ENCODE results near the gene NACC2. TPM values are rescaled to one million over a fixed set of nuclear protein-coding genes. Genes with fewer than 3 reads are reported as not detected.

NACC2 gene
- total and polyA plus RNA-seq, 9 of the 15 experiments (the other 6 are each of a cell fraction or from before 2014, with no cell fraction given): 0.70 to 25.1 (median 5.6) TPM

GRCh38 chr9:136140966-136141365 is 45.9 kb upstream of the NACC2 start:
- TF ChIP-seq SOX6 (IDR thresholded peaks at IDR 0.05): no peak
- TF ChIP-seq, protein P1, sequence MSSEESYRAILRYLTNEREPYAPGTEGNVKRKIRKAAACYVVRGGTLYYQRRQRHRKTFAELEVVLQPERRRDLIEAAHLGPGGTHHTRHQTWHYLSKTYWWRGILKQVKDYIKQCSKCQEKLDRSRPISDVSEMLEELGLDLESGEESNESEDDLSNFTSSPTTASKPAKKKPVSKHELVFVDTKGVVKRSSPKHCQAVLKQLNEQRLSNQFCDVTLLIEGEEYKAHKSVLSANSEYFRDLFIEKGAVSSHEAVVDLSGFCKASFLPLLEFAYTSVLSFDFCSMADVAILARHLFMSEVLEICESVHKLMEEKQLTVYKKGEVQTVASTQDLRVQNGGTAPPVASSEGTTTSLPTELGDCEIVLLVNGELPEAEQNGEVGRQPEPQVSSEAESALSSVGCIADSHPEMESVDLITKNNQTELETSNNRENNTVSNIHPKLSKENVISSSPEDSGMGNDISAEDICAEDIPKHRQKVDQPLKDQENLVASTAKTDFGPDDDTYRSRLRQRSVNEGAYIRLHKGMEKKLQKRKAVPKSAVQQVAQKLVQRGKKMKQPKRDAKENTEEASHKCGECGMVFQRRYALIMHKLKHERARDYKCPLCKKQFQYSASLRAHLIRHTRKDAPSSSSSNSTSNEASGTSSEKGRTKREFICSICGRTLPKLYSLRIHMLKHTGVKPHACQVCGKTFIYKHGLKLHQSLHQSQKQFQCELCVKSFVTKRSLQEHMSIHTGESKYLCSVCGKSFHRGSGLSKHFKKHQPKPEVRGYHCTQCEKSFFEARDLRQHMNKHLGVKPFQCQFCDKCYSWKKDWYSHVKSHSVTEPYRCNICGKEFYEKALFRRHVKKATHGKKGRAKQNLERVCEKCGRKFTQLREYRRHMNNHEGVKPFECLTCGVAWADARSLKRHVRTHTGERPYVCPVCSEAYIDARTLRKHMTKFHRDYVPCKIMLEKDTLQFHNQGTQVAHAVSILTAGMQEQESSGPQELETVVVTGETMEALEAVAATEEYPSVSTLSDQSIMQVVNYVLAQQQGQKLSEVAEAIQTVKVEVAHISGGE (CRISPR knock-in tag; IDR thresholded peaks at IDR 0.05): no peak
- no peak for TF ChIP-seq CBX1 (IDR thresholded peaks at IDR 0.05; ENCODE audit: low read depth)
- TF ChIP-seq ATF7 (IDR thresholded peaks at IDR 0.05): no peak
- TF ChIP-seq ZNF408 (CRISPR knock-in tag; IDR thresholded peaks at IDR 0.05; ENCODE audit: low read depth): no peak
- Histone ChIP-seq H4K20me1 (replicated peaks; ENCODE audit: control insufficient read depth, insufficient read depth, low read length) (peaks cover 6% of the 10 kb centered on the region; the same call in 1 of the 2 replicates), H3K4me3 (no peak overlapping the region), H3K9ac (ENCODE audit: insufficient read depth in 1 of 2, low read depth in 2 of 2, low read length in 2 of 2) (no peak overlapping the region), H3K36me3 (ENCODE audit: control insufficient read depth, insufficient read depth, low read length) (no peaks in the 10 kb centered on the region), H3K27me3 (ENCODE audit: control insufficient read depth in 2 of 2, insufficient read depth in 2 of 2, low read length in 2 of 2) (peaks cover 20 to 39% of the 10 kb centered on the region in 2 experiments; a peak in 4 of 5 replicates), H3K4me2 (ENCODE audit: insufficient read depth, low read length) (no peak overlapping the region), H3K27ac (ENCODE audit: extremely low read depth, low read depth, low read length) (no peak overlapping the region), H3K4me1 (replicated peaks in 1 of 2; ENCODE audit: control insufficient read depth in 2 of 2, insufficient read depth in 2 of 2, low read length in 2 of 2) (peaks cover 0 to 32% of the 10 kb centered on the region in 2 experiments; a peak in 1 of 5 replicates), H3K79me2 (ENCODE audit: control insufficient read depth, insufficient read depth, low read length) (no peaks in the 10 kb centered on the region), H2AFZ (ENCODE audit: low read depth, low read length) (no peak overlapping the region), H3K9me3 (replicated peaks; ENCODE audit: control insufficient read depth, insufficient read depth, low read depth, low read length) (no peaks in the 10 kb centered on the region), H3K9me1 (ENCODE audit: control insufficient read depth, insufficient read depth, low read length) (no peaks in the 10 kb centered on the region)
- intact Hi-C loops (cut with micrococcal nuclease): loop anchor here (5.0 kb wide), 2 partner anchors 126 to 349 kb away; no protein-coding TSS in a partner anchor
- CTCF ChIA-PET (ENCODE audit: low intra/inter-chr PET ratio): interaction anchor here (1.1 kb wide), 1 partner anchor 127 kb away, joined by 3 read pairs; no protein-coding TSS in a partner anchor
- 26% methylated on average over 12 of the region's 14 CpGs for WGBS (ENCODE audit: insufficient coverage, low coverage, missing lambda C conversion rate)
- FAIRE-seq (no peak), DNase-seq (ENCODE audit: extremely low read depth in 1 of 4, low spot score in 3 of 4) (no peak), ATAC-seq (no peak)
- no TSS peak for BruUV-seq (replicated peaks)
- POLR2A ChIA-PET: interaction anchor here (1.1 kb wide), 1 partner anchor 13 kb away, joined by 3 read pairs; no protein-coding TSS in a partner anchor
- in situ Hi-C loops (cut with MboI): no loop called here

Data from K562 (cell line).